Activated naive CD4-positive, alpha-beta T cell (primary cell): ENCODE measurements around the gene TRAF2.
"Not testable (repeated sequence)": the region's sequence is repeated elsewhere in the genome, so short reads cannot be mapped to it uniquely, and the experiment has no call there.

Experiments used
- DNase-seq, 4 experiments: peaks; one replicate each; lab custom pipeline; 2025; lab: John Stamatoyannopoulos, UW

Gene TRAF2

GRCh38 chr9:136882109-136882946, 4.0 kb upstream of the TRAF2 start:
- peak; percentile 51 to 69 (median 66) for DNase-seq

- not testable (repeated sequence) for DNase-seq
Observed at GRCh38 chr9:136882947-136883283, 3.4 kb upstream of the TRAF2 start.

- DNase-seq = not testable (repeated sequence)
Observed at GRCh38 chr9:136883670-136884069, 2.6 kb upstream of the TRAF2 start.

- DNase-seq = peak in 2 of 4 experiments; percentile 72 to 76
Observed at GRCh38 chr9:136886610-136887597, 588 bp downstream of the TRAF2 start.

GRCh38 chr9:136888454-136888853, 2.1 kb downstream of the TRAF2 start:
- DNase-seq = no peak

- DNase-seq = no peak
Observed at GRCh38 chr9:136889858-136890257, 3.5 kb downstream of the TRAF2 start.

GRCh38 chr9:136890661-136891060, 4.3 kb downstream of the TRAF2 start:
- no peak for DNase-seq

- DNase-seq = no peak
Observed at GRCh38 chr9:136896027-136896426, 9.7 kb downstream of the TRAF2 start.

GRCh38 chr9:136898483-136899100, 12.3 kb downstream of the TRAF2 start:
- no peak for DNase-seq

GRCh38 chr9:136899196-136899595, 12.9 kb downstream of the TRAF2 start:
- DNase-seq = no peak

GRCh38 chr9:136900556-136900955, 14.2 kb downstream of the TRAF2 start:
- no peak for DNase-seq

- DNase-seq = no peak
Observed at GRCh38 chr9:136900988-136901515, 14.7 kb downstream of the TRAF2 start.

- peak in 2 of 4 experiments; percentile 13 to 45 for DNase-seq
Observed at GRCh38 chr9:136901516-136902258, 15.4 kb downstream of the TRAF2 start.

GRCh38 chr9:136902259-136902821, 16.0 kb downstream of the TRAF2 start:
- DNase-seq = peak; percentile 30 to 42 (median 40)

- no peak for DNase-seq
Observed at GRCh38 chr9:136903041-136903554, 16.8 kb downstream of the TRAF2 start.

GRCh38 chr9:136906266-136906665, 19.9 kb downstream of the TRAF2 start:
- DNase-seq = no peak

- no peak for DNase-seq
Observed at GRCh38 chr9:136907011-136907914, 20.9 kb downstream of the TRAF2 start.

GRCh38 chr9:136910197-136910900, 24.0 kb downstream of the TRAF2 start:
- no peak for DNase-seq

GRCh38 chr9:136910901-136911245, 24.6 kb downstream of the TRAF2 start:
- no peak for DNase-seq
